IgD-negative memory B cell (primary cell): Measurements from ENCODE around the gene MSRB1. TPM values are rescaled to one million over a fixed set of nuclear protein-coding genes. Genes with fewer than 3 reads are reported as not detected.
"Not testable (repeated sequence)": the region's sequence is repeated elsewhere in the genome, so short reads cannot be mapped to it uniquely, and the experiment has no call there.

Experiments used
- H3K27ac Mint-ChIP-seq, 3 donors: one replicate each; pipeline ENCODE4 v1.8.0; 2020 to 2022; ENCODE audit warnings: mild to moderate bottlenecking in 3 of 3, mixed read lengths in 3 of 3, moderate library complexity in 1 of 3
- H3K27me3 Mint-ChIP-seq: one replicate; pipeline ENCODE4 v1.8.0; 2021; ENCODE audit warnings: mixed read lengths
- H3K36me3 Mint-ChIP-seq: one replicate; pipeline ENCODE4 v1.8.0; 2020; ENCODE audit warnings: mild to moderate bottlenecking, mixed read lengths
- H3K4me1 Mint-ChIP-seq, 3 donors: one replicate each; pipeline ENCODE4 v1.8.0; 2020 to 2022; ENCODE audit warnings: mixed read lengths in 3 of 3, mild to moderate bottlenecking in 1 of 3
- H3K4me3 Mint-ChIP-seq, 4 donors: one replicate each; pipeline ENCODE4 v1.8.0; 2020 to 2022; ENCODE audit warnings: mild to moderate bottlenecking in 4 of 4, mixed read lengths in 4 of 4, moderate library complexity in 3 of 4
- H3K9me3 Mint-ChIP-seq, 3 donors: one replicate each; pipeline ENCODE4 v1.8.0; 2020 to 2021; ENCODE audit warnings: mixed read lengths in 3 of 3, mild to moderate bottlenecking in 1 of 3
- polyA plus RNA-seq: library from polyadenylated mRNA; unstranded; fragments of 300-500 nt; fragmentation: Illumina TruSeq; gene quantifications from one replicate; pipeline ENCODE4 v1.2.3, GENCODE V29; 2021

Gene MSRB1
- polyA plus RNA-seq, 1 donor from 2014 or later: 17.2 TPM

- peak overlapping the region in 1 of 4 donors; percentile 55 for H3K4me3 Mint-ChIP-seq
- H3K9me3 Mint-ChIP-seq: no peaks in the 10 kb centered on the region
- H3K27ac Mint-ChIP-seq: peak overlapping the region in 2 of 3 donors; percentile 95 to 99
- H3K36me3 Mint-ChIP-seq: peaks cover 4% of the 10 kb centered on the region
- H3K27me3 Mint-ChIP-seq: no peaks in the 10 kb centered on the region
- H3K4me1 Mint-ChIP-seq: peaks cover 9 to 12% (median 12%) of the 10 kb centered on the region in 3 donors
These were observed 30.6 kb upstream of the MSRB1 start for GRCh38 chr16:1973461-1974156.

- Mint-ChIP-seq H3K27me3 (no peaks in the 10 kb centered on the region), H3K4me1 (peaks cover 9 to 12% (median 12%) of the 10 kb centered on the region in 3 donors), H3K36me3 (peaks cover 3% of the 10 kb centered on the region), H3K4me3 (peak overlapping the region; percentile 93 to 99 (median 97)), H3K9me3 (no peaks in the 10 kb centered on the region), H3K27ac (peak overlapping the region in 2 of 3 donors; percentile 98 to 99)
These were observed 29.5 kb upstream of the MSRB1 start for GRCh38 chr16:1972490-1972877.

- Mint-ChIP-seq H3K27ac (peak within 1 kb of the TSS; percentile 95 to 99 (median 98)), H3K4me1 (peaks cover 9 to 12% (median 12%) of the 10 kb centered on the region in 3 donors), H3K4me3 (peak within 1 kb of the TSS; percentile 93 to 99 (median 97)), H3K27me3 (no peaks in the 10 kb centered on the region), H3K36me3 (peaks cover 3% of the 10 kb centered on the region), H3K9me3 (no peaks in the 10 kb centered on the region)
These were observed 28.9 kb upstream of the MSRB1 start, which contains the start of gene TBL3 for GRCh38 chr16:1971796-1972489. TSS of gene TBL3 (plus strand) at chr16:1972053. CDS start at chr16:1972165, 112 bp downstream.

GRCh38 chr16:1968146-1968953 is 25.4 kb upstream of the MSRB1 start:
- H3K4me3 Mint-ChIP-seq: peak overlapping the region in 1 of 4 donors; percentile 67
- peaks cover 20 to 27% (median 24%) of the 10 kb centered on the region in 3 donors for H3K4me1 Mint-ChIP-seq
- H3K36me3 Mint-ChIP-seq: peaks cover 3% of the 10 kb centered on the region
- no peaks in the 10 kb centered on the region for H3K9me3 Mint-ChIP-seq
- no peak overlapping the region for H3K27ac Mint-ChIP-seq
- peaks cover 4% of the 10 kb centered on the region for H3K27me3 Mint-ChIP-seq

GRCh38 chr16:1966460-1966859 is 23.5 kb upstream of the MSRB1 start, which contains the start of gene RNF151:
TSS of gene RNF151 (plus strand) at chr16:1966856. CDS start at chr16:1966882, 26 bp downstream.
- no peaks in the 10 kb centered on the region for H3K9me3 Mint-ChIP-seq
- peaks cover 3% of the 10 kb centered on the region for H3K36me3 Mint-ChIP-seq
- peak within 1 kb of the TSS; percentile 93 to 100 (median 96) for H3K4me3 Mint-ChIP-seq
- peaks cover 4% of the 10 kb centered on the region for H3K27me3 Mint-ChIP-seq
- H3K27ac Mint-ChIP-seq: peak within 1 kb of the TSS; percentile 95 to 100 (median 99)
- H3K4me1 Mint-ChIP-seq: peaks cover 14 to 23% (median 21%) of the 10 kb centered on the region in 3 donors

GRCh38 chr16:1965396-1966001 is 22.5 kb upstream of the MSRB1 start:
- Mint-ChIP-seq H3K4me1 (peaks cover 18 to 28% (median 28%) of the 10 kb centered on the region in 3 donors), H3K4me3 (peak overlapping the region; percentile 93 to 100 (median 96)), H3K27me3 (peaks cover 4% of the 10 kb centered on the region), H3K9me3 (no peaks in the 10 kb centered on the region), H3K36me3 (peaks cover 2% of the 10 kb centered on the region), H3K27ac (peak overlapping the region; percentile 95 to 100 (median 99))

GRCh38 chr16:1964506-1965395 is 21.8 kb upstream of the MSRB1 start, which contains the start of gene RPS2:
TSS of gene RPS2 (minus strand) at chr16:1964826. CDS start at chr16:1964625, 201 bp downstream.
- H3K27me3 Mint-ChIP-seq: peaks cover 4% of the 10 kb centered on the region
- H3K9me3 Mint-ChIP-seq: no peaks in the 10 kb centered on the region
- H3K4me3 Mint-ChIP-seq: peak within 1 kb of the TSS; percentile 93 to 100 (median 96)
- peaks cover 23 to 31% (median 31%) of the 10 kb centered on the region in 3 donors for H3K4me1 Mint-ChIP-seq
- H3K27ac Mint-ChIP-seq: peak within 1 kb of the TSS; percentile 95 to 100 (median 99)
- H3K36me3 Mint-ChIP-seq: peaks cover 2% of the 10 kb centered on the region

GRCh38 chr16:1963806-1964505 is 21.0 kb upstream of the MSRB1 start:
- H3K4me1 Mint-ChIP-seq: peaks cover 24 to 33% (median 31%) of the 10 kb centered on the region in 3 donors
- no peaks in the 10 kb centered on the region for H3K9me3 Mint-ChIP-seq
- peak overlapping the region; percentile 95 to 100 (median 99) for H3K27ac Mint-ChIP-seq
- H3K36me3 Mint-ChIP-seq: peaks cover 2% of the 10 kb centered on the region
- H3K4me3 Mint-ChIP-seq: peak overlapping the region; percentile 93 to 100 (median 96)
- peaks cover 4% of the 10 kb centered on the region for H3K27me3 Mint-ChIP-seq

- Mint-ChIP-seq H3K4me1 (peaks cover 24 to 33% (median 31%) of the 10 kb centered on the region in 3 donors), H3K27ac (peak overlapping the region; percentile 95 to 100 (median 99)), H3K4me3 (peak overlapping the region; percentile 25 to 100 (median 96))
- H3K9me3 Mint-ChIP-seq, H3K36me3 Mint-ChIP-seq, H3K27me3 Mint-ChIP-seq: not testable (repeated sequence)
These were observed 19.5 kb upstream of the MSRB1 start for GRCh38 chr16:1962161-1963153.

GRCh38 chr16:1961651-1962067 is 18.7 kb upstream of the MSRB1 start:
- Mint-ChIP-seq H3K27ac (peak overlapping the region; percentile 97 to 100 (median 99)), H3K9me3 (no peaks in the 10 kb centered on the region), H3K4me3 (peak overlapping the region; percentile 17 to 100 (median 78)), H3K36me3 (peaks cover 2% of the 10 kb centered on the region), H3K27me3 (peaks cover 4% of the 10 kb centered on the region), H3K4me1 (peaks cover 24 to 33% (median 31%) of the 10 kb centered on the region in 3 donors)

GRCh38 chr16:1960665-1961630 is 17.9 kb upstream of the MSRB1 start:
- Mint-ChIP-seq H3K4me1 (peaks cover 24 to 33% (median 31%) of the 10 kb centered on the region in 3 donors), H3K36me3 (peaks cover 2% of the 10 kb centered on the region), H3K27ac (peak overlapping the region; percentile 94 to 100 (median 97)), H3K4me3 (peak overlapping the region; percentile 86 to 100 (median 94)), H3K9me3 (no peaks in the 10 kb centered on the region), H3K27me3 (peaks cover 4% of the 10 kb centered on the region)
